ENCODE measurements around the gene ISLR2.
A peak's percentile ranks its signal among the peaks of the same experiment; 100 is the strongest.

ISLR2 gene

DNA sequence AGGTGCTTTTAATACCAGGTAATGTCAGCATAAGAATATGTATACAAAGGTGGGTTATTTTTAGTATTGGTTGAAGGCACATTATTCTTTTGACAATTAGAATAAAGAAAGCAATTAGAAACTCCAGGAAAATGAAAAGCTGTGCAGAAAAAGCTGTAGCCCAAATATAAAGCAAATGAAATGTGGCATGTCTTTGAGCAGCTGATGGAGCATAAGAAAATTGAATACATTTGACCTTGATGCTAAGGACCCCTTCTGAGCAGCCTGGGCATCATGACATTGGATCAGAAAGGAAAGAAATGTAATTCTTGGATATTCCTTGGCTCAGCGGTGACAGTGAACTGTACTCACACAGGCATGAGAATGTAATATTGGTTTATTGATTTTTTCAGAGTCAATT, 35.1 kb downstream of the ISLR2 start:
- Mint-ChIP-seq H3K27me3 (ENCODE audit: low read depth, poor library complexity) (peaks cover 11% of the 10 kb centered on the region), H3K4me1 (peaks cover 30% of the 10 kb centered on the region), H3K9me3 (peaks cover 7% of the 10 kb centered on the region), H3K4me3 (no peak overlapping the region), H3K27ac (no peak overlapping the region), H3K36me3 (ENCODE audit: low read depth) (no peaks in the 10 kb centered on the region)
- TF ChIP-seq, protein P1, sequence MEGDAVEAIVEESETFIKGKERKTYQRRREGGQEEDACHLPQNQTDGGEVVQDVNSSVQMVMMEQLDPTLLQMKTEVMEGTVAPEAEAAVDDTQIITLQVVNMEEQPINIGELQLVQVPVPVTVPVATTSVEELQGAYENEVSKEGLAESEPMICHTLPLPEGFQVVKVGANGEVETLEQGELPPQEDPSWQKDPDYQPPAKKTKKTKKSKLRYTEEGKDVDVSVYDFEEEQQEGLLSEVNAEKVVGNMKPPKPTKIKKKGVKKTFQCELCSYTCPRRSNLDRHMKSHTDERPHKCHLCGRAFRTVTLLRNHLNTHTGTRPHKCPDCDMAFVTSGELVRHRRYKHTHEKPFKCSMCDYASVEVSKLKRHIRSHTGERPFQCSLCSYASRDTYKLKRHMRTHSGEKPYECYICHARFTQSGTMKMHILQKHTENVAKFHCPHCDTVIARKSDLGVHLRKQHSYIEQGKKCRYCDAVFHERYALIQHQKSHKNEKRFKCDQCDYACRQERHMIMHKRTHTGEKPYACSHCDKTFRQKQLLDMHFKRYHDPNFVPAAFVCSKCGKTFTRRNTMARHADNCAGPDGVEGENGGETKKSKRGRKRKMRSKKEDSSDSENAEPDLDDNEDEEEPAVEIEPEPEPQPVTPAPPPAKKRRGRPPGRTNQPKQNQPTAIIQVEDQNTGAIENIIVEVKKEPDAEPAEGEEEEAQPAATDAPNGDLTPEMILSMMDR (IDR thresholded peaks at IDR 0.05) = no peak
- no peak for DNase-seq

DNA sequence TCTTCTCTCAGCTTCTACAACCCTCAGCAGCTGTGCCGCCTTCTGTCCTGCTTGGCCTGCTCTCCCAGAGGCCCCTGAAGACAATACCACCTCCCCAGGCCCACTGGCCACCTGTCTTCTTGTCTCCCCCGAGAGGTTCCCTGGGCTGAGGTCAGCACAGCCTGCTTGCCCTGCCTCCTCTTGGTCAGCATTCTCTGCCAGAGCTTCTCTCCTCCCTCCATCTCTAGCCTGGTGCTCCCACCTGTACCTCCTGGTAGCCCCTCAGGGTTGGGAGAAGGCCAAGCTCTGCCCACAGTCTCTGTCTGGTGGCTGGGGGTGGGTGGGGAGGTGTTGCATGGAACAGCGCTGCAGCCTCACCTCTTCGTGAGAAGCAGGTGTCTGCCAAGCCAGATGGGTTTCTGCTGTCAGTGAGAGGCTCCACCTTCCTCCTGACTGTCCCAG, 37.5 kb downstream of the ISLR2 start:
- peaks cover 7% of the 10 kb centered on the region for H3K27me3 Mint-ChIP-seq (ENCODE audit: low read depth, poor library complexity)
- no peak overlapping the region for H3K4me3 Mint-ChIP-seq
- DNase-seq = no peak
- peaks cover 53% of the 10 kb centered on the region for H3K4me1 Mint-ChIP-seq
- TF ChIP-seq, protein P1 (IDR thresholded peaks at IDR 0.05) = no peak
- no peak overlapping the region for H3K27ac Mint-ChIP-seq
- H3K9me3 Mint-ChIP-seq = peaks cover 7% of the 10 kb centered on the region
- no peaks in the 10 kb centered on the region for H3K36me3 Mint-ChIP-seq (ENCODE audit: low read depth)

DNA sequence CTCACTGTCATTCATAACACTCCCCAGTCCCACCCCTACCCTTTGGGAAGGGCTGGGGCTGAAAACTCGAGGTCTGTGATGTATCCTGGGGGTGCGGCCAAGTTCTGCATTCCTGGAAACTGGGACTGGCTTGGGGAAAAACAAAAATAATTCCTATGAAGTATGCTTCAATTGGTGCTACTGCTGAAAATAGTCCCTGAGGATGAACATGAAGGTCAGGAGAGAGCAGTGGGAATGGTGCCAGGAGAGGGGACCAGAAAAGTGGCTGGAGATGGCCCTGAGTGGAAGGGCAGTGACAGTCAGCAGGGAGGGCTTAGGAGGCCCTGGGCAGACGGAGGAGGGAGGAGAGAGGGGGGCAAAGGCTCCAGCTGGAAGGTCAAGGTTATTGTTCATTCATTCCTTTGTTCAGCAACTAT, 38.3 kb downstream of the ISLR2 start:
- no peak overlapping the region for H3K4me3 Mint-ChIP-seq
- peaks cover 61% of the 10 kb centered on the region for H3K4me1 Mint-ChIP-seq
- peaks cover 10% of the 10 kb centered on the region for H3K27me3 Mint-ChIP-seq (ENCODE audit: low read depth, poor library complexity)
- no peaks in the 10 kb centered on the region for H3K36me3 Mint-ChIP-seq (ENCODE audit: low read depth)
- TF ChIP-seq, protein P1 (IDR thresholded peaks at IDR 0.05) = no peak
- H3K27ac Mint-ChIP-seq = no peak overlapping the region
- no peak for DNase-seq
- H3K9me3 Mint-ChIP-seq = peaks cover 7% of the 10 kb centered on the region

DNA sequence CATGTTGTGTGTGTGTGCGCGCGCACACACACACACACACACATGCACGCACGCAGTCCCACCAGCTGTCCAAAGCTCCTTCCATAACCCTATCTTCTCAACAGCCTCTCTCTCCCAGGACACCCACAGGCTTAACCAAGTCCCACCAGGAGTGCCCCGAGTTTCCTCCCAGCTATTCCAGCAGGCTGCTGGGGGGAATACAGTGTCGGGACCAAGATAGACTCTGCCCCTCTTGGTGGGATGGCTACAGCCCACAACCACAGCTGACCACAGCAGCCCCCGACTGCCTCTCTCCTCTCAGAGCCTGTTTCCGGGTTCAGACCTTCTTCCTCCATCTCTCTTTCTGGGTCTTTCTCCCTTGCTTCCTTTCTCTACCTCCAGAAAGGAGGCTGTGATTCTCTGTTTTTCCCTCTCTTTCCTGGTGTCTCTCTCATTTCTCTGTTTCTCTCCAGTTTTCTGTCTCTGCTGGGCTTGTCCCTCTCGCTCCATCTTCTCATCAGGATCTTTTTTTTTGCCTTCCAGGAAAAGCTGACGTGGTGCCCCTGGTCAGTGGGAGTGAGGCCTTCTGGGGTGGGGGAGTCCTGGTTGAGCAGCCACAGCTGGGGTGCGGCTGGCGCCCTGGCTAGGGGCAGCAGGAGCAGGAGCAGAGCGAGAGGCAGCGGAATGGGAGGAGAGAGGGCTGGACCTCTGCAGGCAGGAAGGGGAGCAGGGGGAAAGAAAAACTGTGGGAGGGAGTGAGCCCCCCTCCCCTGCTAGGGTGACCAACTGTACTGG, 39.9 kb downstream of the ISLR2 start:
- H3K4me1 Mint-ChIP-seq = peaks cover 76% of the 10 kb centered on the region
- TF ChIP-seq, protein P1 (IDR thresholded peaks at IDR 0.05) = no peak

DNA sequence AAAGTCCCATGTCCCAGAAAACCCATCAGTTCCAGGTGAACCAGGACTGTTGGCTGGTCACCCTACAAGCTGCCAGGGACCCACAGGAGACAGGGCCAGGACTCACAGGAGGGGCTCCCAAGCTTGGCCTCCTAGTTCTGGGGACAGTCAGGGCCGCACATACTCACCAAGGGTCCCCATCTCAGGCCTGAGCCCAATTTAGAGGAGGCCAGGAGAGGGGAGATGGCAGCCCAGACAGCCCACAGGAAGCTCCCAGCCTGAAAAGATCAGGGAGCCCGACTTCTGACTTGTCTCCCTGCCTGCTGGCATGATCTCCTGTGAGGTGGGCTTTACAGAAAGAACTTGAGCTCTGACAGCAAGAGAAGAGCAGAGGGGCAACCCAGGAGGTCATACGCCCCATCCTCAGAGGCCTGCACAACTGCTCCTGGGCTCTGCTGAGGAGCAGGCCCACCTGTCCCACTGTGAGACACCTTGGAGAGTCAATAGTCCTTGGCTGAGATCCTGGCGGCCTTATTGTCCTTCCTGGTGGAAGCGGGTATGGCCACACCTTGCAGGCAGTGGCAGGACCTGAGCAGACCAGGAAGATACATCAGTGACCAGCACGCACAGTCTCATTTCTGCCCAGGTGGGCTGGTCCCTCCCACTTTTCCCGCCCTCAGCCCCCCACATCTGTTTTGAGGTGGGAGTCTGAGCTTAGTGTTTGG, 40.6 kb downstream of the ISLR2 start:
- H3K27ac Mint-ChIP-seq = no peak overlapping the region
- DNase-seq = no peak
- no peaks in the 10 kb centered on the region for H3K9me3 Mint-ChIP-seq
- TF ChIP-seq, protein P1 (IDR thresholded peaks at IDR 0.05) = no peak
- H3K4me1 Mint-ChIP-seq = peaks cover 84% of the 10 kb centered on the region
- H3K27me3 Mint-ChIP-seq (ENCODE audit: low read depth, poor library complexity) = peaks cover 10% of the 10 kb centered on the region
- no peak overlapping the region for H3K4me3 Mint-ChIP-seq
- no peaks in the 10 kb centered on the region for H3K36me3 Mint-ChIP-seq (ENCODE audit: low read depth)

More for the DNA sequence above, 39.9 kb downstream of the ISLR2 start:
- Mint-ChIP-seq H3K9me3 (no peaks in the 10 kb centered on the region), H3K4me3 (peak overlapping the region; percentile 1), H3K27ac (peak overlapping the region; percentile 87), H3K36me3 (ENCODE audit: low read depth) (no peaks in the 10 kb centered on the region), H3K27me3 (ENCODE audit: low read depth, poor library complexity) (peaks cover 10% of the 10 kb centered on the region)
- no peak for DNase-seq
